ENCODE measurements around the gene IPO9. TPM values are rescaled to one million over a fixed set of nuclear protein-coding genes. Genes with fewer than 3 reads are reported as not detected.

IPO9 gene
- total and polyA plus RNA-seq, 2 experiments from 2014 or later: 47.6 to 87.4 TPM

GRCh38 chr1:201808633-201808990 lies 20.3 kb upstream of the IPO9 start:
- TF ChIP-seq REST (IDR thresholded peaks at IDR 0.05; ENCODE audit: unreplicated experiment): no peak
- no peak for TF ChIP-seq EZH2 (IDR thresholded peaks at IDR 0.05; ENCODE audit: low read depth, unreplicated experiment)
- no peak for TF ChIP-seq STAT1 (IDR thresholded peaks at IDR 0.05; ENCODE audit: unreplicated experiment)
- TF ChIP-seq ZNF462 (CRISPR knock-in tag; IDR thresholded peaks at IDR 0.05): no peak
- TF ChIP-seq ZNF114 (CRISPR knock-in tag; IDR thresholded peaks at IDR 0.05): no peak
- no peak for TF ChIP-seq ZNF331 (CRISPR knock-in tag; IDR thresholded peaks at IDR 0.05; ENCODE audit: low read depth)
- TF ChIP-seq, protein P1, sequence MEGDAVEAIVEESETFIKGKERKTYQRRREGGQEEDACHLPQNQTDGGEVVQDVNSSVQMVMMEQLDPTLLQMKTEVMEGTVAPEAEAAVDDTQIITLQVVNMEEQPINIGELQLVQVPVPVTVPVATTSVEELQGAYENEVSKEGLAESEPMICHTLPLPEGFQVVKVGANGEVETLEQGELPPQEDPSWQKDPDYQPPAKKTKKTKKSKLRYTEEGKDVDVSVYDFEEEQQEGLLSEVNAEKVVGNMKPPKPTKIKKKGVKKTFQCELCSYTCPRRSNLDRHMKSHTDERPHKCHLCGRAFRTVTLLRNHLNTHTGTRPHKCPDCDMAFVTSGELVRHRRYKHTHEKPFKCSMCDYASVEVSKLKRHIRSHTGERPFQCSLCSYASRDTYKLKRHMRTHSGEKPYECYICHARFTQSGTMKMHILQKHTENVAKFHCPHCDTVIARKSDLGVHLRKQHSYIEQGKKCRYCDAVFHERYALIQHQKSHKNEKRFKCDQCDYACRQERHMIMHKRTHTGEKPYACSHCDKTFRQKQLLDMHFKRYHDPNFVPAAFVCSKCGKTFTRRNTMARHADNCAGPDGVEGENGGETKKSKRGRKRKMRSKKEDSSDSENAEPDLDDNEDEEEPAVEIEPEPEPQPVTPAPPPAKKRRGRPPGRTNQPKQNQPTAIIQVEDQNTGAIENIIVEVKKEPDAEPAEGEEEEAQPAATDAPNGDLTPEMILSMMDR (conservative IDR thresholded peaks at IDR 0.05; ENCODE audit: low read depth in 2 of 2): no peak
- no peak for TF ChIP-seq CREB1 (CRISPR knock-in tag; IDR thresholded peaks at IDR 0.05; ENCODE audit: low read depth)
- no peak for TF ChIP-seq ETS1 (IDR thresholded peaks at IDR 0.05)
- no peak for TF ChIP-seq JUNB (IDR thresholded peaks at IDR 0.05; ENCODE audit: unreplicated experiment)
- no peak for TF ChIP-seq NANOG (IDR thresholded peaks at IDR 0.05; ENCODE audit: borderline replicate concordance)
- H3K4me3 Mint-ChIP-seq: no peak overlapping the region
- H2AFZ ChIP-seq: no peak overlapping the region
- DNase-seq (ENCODE audit: low spot score) (no peak), ATAC-seq (no peak)
- H3K9me2 ChIP-seq (ENCODE audit: insufficient read depth): no peaks in the 10 kb centered on the region
- peaks cover 78% of the 10 kb centered on the region for H3K36me3 Mint-ChIP-seq (ENCODE audit: low read depth)
- no peaks in the 10 kb centered on the region for H3K27me3 ChIP-seq (ENCODE audit: insufficient read depth)
- no peaks in the 10 kb centered on the region; the same call in 2 of the 3 replicates for H3K9me3 Mint-ChIP-seq
- H3K4me2 ChIP-seq: no peak overlapping the region
- no peaks in the 10 kb centered on the region for H3K4me1 ChIP-seq (ENCODE audit: insufficient read depth)
- no peak overlapping the region for H3K27ac Mint-ChIP-seq
- H3F3A ChIP-seq (replicated peaks; ENCODE audit: low read depth): no peaks in the 10 kb centered on the region
- H3K27ac ChIP-seq (ENCODE audit: low read depth): no peak overlapping the region
- no peaks in the 10 kb centered on the region for H3K4me1 Mint-ChIP-seq
- H3K79me2 ChIP-seq (replicated peaks; ENCODE audit: insufficient read depth): no peaks in the 10 kb centered on the region
- peaks cover 22% of the 10 kb centered on the region for H3K36me3 ChIP-seq (ENCODE audit: insufficient read depth)
- H4K20me1 ChIP-seq (replicated peaks; ENCODE audit: insufficient read depth): peaks cover 3% of the 10 kb centered on the region
- peaks cover 7% of the 10 kb centered on the region for H3K27me3 Mint-ChIP-seq (ENCODE audit: insufficient read depth, low read depth, poor library complexity)
- no peak overlapping the region for H3K4me3 ChIP-seq

Data from GM23338 (cell line).